GM18868 (cell line): ENCODE measurements around the gene MMRN2.

ENCODE experiments used
- ATAC-seq: cut with Tn5 transposase; IDR thresholded peaks from one replicate; pipeline ENCODE4 v1.9.1; 2021; ENCODE audit warnings: mild to moderate bottlenecking, moderate library complexity; ENCODE audit not compliant: unreplicated experiment

The MMRN2 gene

GRCh38 chr10:86899670-86900276 lies 57.6 kb downstream of the MMRN2 start:
- no peak for ATAC-seq

GRCh38 chr10:86899132-86899531 lies 58.3 kb downstream of the MMRN2 start:
- ATAC-seq: no peak

- ATAC-seq: no peak
Observed at GRCh38 chr10:86898511-86898910, 58.9 kb downstream of the MMRN2 start.

GRCh38 chr10:86889997-86890396 lies 67.4 kb downstream of the MMRN2 start:
- ATAC-seq: no peak

- ATAC-seq: peak; percentile 99
Observed at GRCh38 chr10:86888585-86889381, 68.6 kb downstream of the MMRN2 start.
